HepG2 (cell line): ENCODE data around the gene RAPGEF2. TPM values are rescaled to one million over a fixed set of nuclear protein-coding genes. Genes with fewer than 3 reads are reported as not detected.

Experiments used
- ATAC-seq: fragments of 200-7000 bp; cut with Tn5 transposase; 3 replicates; pipeline ENCODE4 v1.9.1; 2020; ENCODE audit warnings: mild to moderate bottlenecking, moderate library complexity
- BruUV-seq: library from RNA; stranded (reverse); fragments of 400-500 nt; replicated peaks from 2 replicates; lab custom pipeline; 2021; lab: Mats Ljungman, UMichigan
- CTCF ChIA-PET: fragments of 300-600 bp; formaldehyde crosslinking; extraction: SDS; loops from one replicate; lab custom pipeline; 2021; ENCODE audit warnings: low total read pairs, inconsistent platforms, low intra/inter-chr PET ratio; lab: Yijun Ruan, JAX
- POLR2A ChIA-PET: fragments of 350-600 bp; sonication (Branson Sonifier 250); formaldehyde crosslinking; loops from one replicate; lab custom pipeline; 2020; ENCODE audit warnings: antibody characterized with exemption, inconsistent platforms; lab: Yijun Ruan, JAX
- DNase-seq: peaks from one replicate; pipeline ENCODE4 v3.0.0-alpha.2; 2015; ENCODE audit warnings: low spot score
- FAIRE-seq: peaks from 3 replicates; lab custom pipeline; 2011; peaks lifted over from hg19 to GRCh38; lab: Jason Lieb, UNC
- H2AFZ ChIP-seq: one replicate; pipeline ENCODE4 v1.6.1; 2011; ENCODE audit warnings: low read length, inconsistent platforms
- H3K27ac ChIP-seq: fragments of 300-600 bp; 3 replicates; pipeline ENCODE4 v1.8.0; 2011; ENCODE audit warnings: mixed run types, mild to moderate bottlenecking, mixed read lengths, low read length, inconsistent platforms; ENCODE audit not compliant: insufficient read depth; ENCODE audit errors: extremely low read length
- H3K27me3 ChIP-seq, 2 experiments: fragments of 200-600 bp in 1 of 2; 2 replicates in 1 of 2; 3 replicates in 1 of 2; pipeline versions ENCODE4 v1.6.0 to v1.8.0; 2011; ENCODE audit warnings: low read length in 2 of 2, mild to moderate bottlenecking in 2 of 2, moderate library complexity in 2 of 2, inconsistent platforms in 1 of 2; ENCODE audit not compliant: insufficient read depth in 2 of 2, control insufficient read depth in 1 of 2
- H3K36me3 ChIP-seq, 2 experiments: fragments of 200-600 bp in 1 of 2; replicated peaks in 1 of 2; 2 replicates in 1 of 2; 3 replicates in 1 of 2; pipeline versions ENCODE4 v1.5.1 to v1.8.0; 2011; ENCODE audit warnings: low read length in 2 of 2, inconsistent platforms in 1 of 2; ENCODE audit not compliant: insufficient read depth in 2 of 2, control insufficient read depth in 1 of 2
- H3K4me1 ChIP-seq: 2 replicates; pipeline ENCODE4 v1.5.1; 2012; ENCODE audit warnings: low read length, inconsistent platforms; ENCODE audit not compliant: insufficient read depth
- H3K4me2 ChIP-seq: 2 replicates; pipeline ENCODE4 v1.6.0; 2011; ENCODE audit warnings: low read depth, low read length, inconsistent platforms
- H3K4me3 ChIP-seq, 3 experiments: fragments of 200-600 bp in 1 of 3; sonication (generic), shearing (Covaris generic) in 1 of 3; replicated peaks in 1 of 3; 2 replicates each; pipeline ENCODE4 v1.5.1; 2011 to 2016; ENCODE audit warnings: low read length in 3 of 3, inconsistent platforms in 2 of 3, low read depth in 2 of 3, mild to moderate bottlenecking in 2 of 3, control low read depth in 1 of 3, mixed read lengths in 1 of 3; ENCODE audit not compliant: insufficient read depth in 1 of 3
- H3K79me2 ChIP-seq: one replicate; pipeline ENCODE4 v1.6.1; 2011; ENCODE audit warnings: low read length, inconsistent platforms; ENCODE audit not compliant: insufficient read depth
- H3K9ac ChIP-seq: 2 replicates; pipeline ENCODE4 v1.6.0; 2011; ENCODE audit warnings: mild to moderate bottlenecking, low read depth, low read length, inconsistent platforms; ENCODE audit not compliant: insufficient read depth
- H3K9me3 ChIP-seq: 2 replicates; pipeline ENCODE4 v1.5.1; 2012; ENCODE audit warnings: mild to moderate bottlenecking, low read length
- H4K20me1 ChIP-seq: 2 replicates; pipeline ENCODE4 v1.6.0; 2011; ENCODE audit warnings: inconsistent platforms, mild to moderate bottlenecking, low read length, moderate library complexity; ENCODE audit not compliant: insufficient read depth
- CEBPG ChIP-seq: IDR thresholded peaks from 2 replicates; pipeline ENCODE4 v1.6.1; 2016
- CENPX ChIP-seq: sonication (generic); formaldehyde crosslinking; IDR thresholded peaks from 2 replicates; pipeline ENCODE4 v1.9.0; 2021; ENCODE audit warnings: mild to moderate bottlenecking, missing genetic modification reagents, moderate library complexity
- FOXO1 ChIP-seq: sonication (generic); formaldehyde crosslinking; IDR thresholded peaks from 2 replicates; pipeline ENCODE4 v1.4.0; 2020; ENCODE audit warnings: missing genetic modification reagents
- GFI1 ChIP-seq: sonication (generic); formaldehyde crosslinking; IDR thresholded peaks from 2 replicates; pipeline ENCODE4 v1.5.0; 2020; ENCODE audit warnings: missing genetic modification reagents, mild to moderate bottlenecking, borderline replicate concordance
- HOXA3 ChIP-seq: sonication (generic); formaldehyde crosslinking; IDR thresholded peaks from 2 replicates; pipeline ENCODE4 v1.5.0; 2020; ENCODE audit warnings: missing genetic modification reagents
- MED8 ChIP-seq: sonication (generic); formaldehyde crosslinking; IDR thresholded peaks from 2 replicates; pipeline ENCODE4 v1.8.1; 2023; ENCODE audit warnings: mild to moderate bottlenecking, missing genetic modification reagents; ENCODE audit not compliant: insufficient replicate concordance
- ZFP1 ChIP-seq: IDR thresholded peaks from 2 replicates; pipeline ENCODE4 v1.6.1; 2016
- ZNF260 ChIP-seq: sonication (generic); formaldehyde crosslinking; IDR thresholded peaks from 2 replicates; pipeline ENCODE4 v1.4.0; 2020; ENCODE audit warnings: missing genetic modification reagents, low read depth, mild to moderate bottlenecking, borderline replicate concordance
- ZNF629 ChIP-seq: sonication (generic); formaldehyde crosslinking; conservative IDR thresholded peaks from 2 replicates; pipeline ENCODE4 v1.5.0; 2020; ENCODE audit warnings: missing genetic modification reagents
- ZNF670 ChIP-seq: sonication (generic); formaldehyde crosslinking; IDR thresholded peaks from 2 replicates; pipeline ENCODE4 v1.8.0; 2022; ENCODE audit warnings: mild to moderate bottlenecking, missing genetic modification reagents, borderline replicate concordance
- ZNF678 ChIP-seq: sonication (generic); formaldehyde crosslinking; IDR thresholded peaks from 2 replicates; pipeline ENCODE4 v1.4.0; 2020; ENCODE audit warnings: mild to moderate bottlenecking, missing genetic modification reagents
- ZSCAN31 ChIP-seq: sonication (generic); formaldehyde crosslinking; IDR thresholded peaks from 2 replicates; pipeline ENCODE4 v1.5.0; 2020; ENCODE audit warnings: low read depth, mild to moderate bottlenecking, missing genetic modification reagents
- WGBS: methylation state at CpG from one replicate; pipeline ENCODE4 v1.1.6; 2017; ENCODE audit warnings: low lambda C conversion rate; 5-methylcytosine and 5-hydroxymethylcytosine counted together
- in situ Hi-C: cut with HindIII; loops from 2 replicates; pipeline ENCODE4 v1.10.0; 2017; ENCODE audit warnings: low pct_unique_long_range_greater_than_20kb; ENCODE audit not compliant: extremely low pct_ligation_motif_present
- intact Hi-C: fragments of 100-400 bp; cut with micrococcal nuclease; formaldehyde crosslinking; loops from one replicate; pipeline ENCODE4 v1.10.0; 2022; ENCODE audit not compliant: unreplicated experiment
- polyA plus RNA-seq, 8 experiments: library from polyadenylated mRNA; depleted of rRNA in 3 of 8; stranded (reverse) in 7 of 8; unstranded in 1 of 8; fragments of >200 nt; fragmentation: Illumina TruSeq in 4 of 8; extraction: Trizol in 4 of 8; gene quantifications; 2 replicates each; pipeline versions ENCODE4 v1.2.1 to v1.2.3, GENCODE V29; 2011 to 2016; ENCODE audit warnings: low read depth in 4 of 8, missing spikeins in 1 of 8, mixed read lengths in 1 of 8; ENCODE audit not compliant: insufficient read depth in 1 of 8
- total RNA-seq, 5 experiments: library from RNA; depleted of rRNA; stranded (reverse); fragments of >200 nt; fragmentation: Illumina TruSeq; extraction: Trizol; gene quantifications; 2 replicates each; pipeline ENCODE4 v1.2.3, GENCODE V29; 2016; ENCODE audit warnings: low read depth in 1 of 5
- TF ChIP-seq, protein P1 (sequence below): IDR thresholded peaks from 2 replicates; pipeline ENCODE4 v1.6.1; 2016; ENCODE audit warnings: missing compliant biosample characterization, missing genetic modification reagents, borderline replicate concordance

RAPGEF2 gene
- total and polyA plus RNA-seq, 2 of the 13 experiments (the other 11 are each of a cell fraction or from before 2014, with no cell fraction given) = 19.2 to 23.0 TPM

DNA sequence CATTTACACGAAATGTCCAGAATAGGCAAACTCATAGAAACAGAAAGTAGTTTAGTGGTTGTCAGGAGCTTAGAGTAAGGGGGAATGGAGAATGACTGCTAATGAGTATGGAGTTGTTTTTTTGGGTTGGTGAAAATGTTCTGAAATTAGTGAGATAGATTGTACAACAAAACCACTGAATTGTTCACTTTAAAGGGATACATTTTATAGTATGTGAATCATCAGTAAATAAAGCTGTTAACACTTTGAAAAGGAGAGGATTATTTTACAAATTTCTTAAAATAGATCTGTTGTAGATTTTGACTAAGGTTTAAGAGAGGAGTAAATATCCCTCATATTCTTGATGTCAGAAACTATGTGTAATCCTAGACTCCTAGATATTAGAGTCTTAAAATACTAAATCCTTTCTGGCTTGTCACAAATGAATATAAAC is 82.7 kb downstream of the RAPGEF2 start:
- intact Hi-C loops (no loop called here), in situ Hi-C loops (loop anchor here (10.0 kb wide), 1 partner anchor 451 kb away; no protein-coding TSS in a partner anchor)
- no peak overlapping the region for H3K4me3 ChIP-seq
- no peaks in the 10 kb centered on the region for H3K27me3 ChIP-seq
- WGBS = 97% methylated on average over 1 of the region's 1 CpG
- no peak overlapping the region for H3K27ac ChIP-seq
- no peaks in the 10 kb centered on the region for H3K4me1 ChIP-seq
- DNase-seq (no peak), FAIRE-seq (no peak), ATAC-seq (no peak)
- CTCF ChIA-PET = no interaction called here
- no peaks in the 10 kb centered on the region for H4K20me1 ChIP-seq
- POLR2A ChIA-PET = no interaction called here
- no peak overlapping the region for H3K9ac ChIP-seq
- no TSS peak for BruUV-seq
- H3K36me3 ChIP-seq = 0 out of 5 replicates have a peak, but pooled peaks cover 0 to 2% of the 10 kb centered on the region in 2 experiments
- H3K4me2 ChIP-seq = no peak overlapping the region
- H3K9me3 ChIP-seq = no peaks in the 10 kb centered on the region
- TF ChIP-seq ZNF260 = no peak
- no peak for TF ChIP-seq ZNF678 (CRISPR knock-in tag)
- no peak for TF ChIP-seq ZNF670 (CRISPR knock-in tag)
- TF ChIP-seq ZSCAN31 (CRISPR knock-in tag) = no peak
- no peak for TF ChIP-seq CEBPG (CRISPR knock-in tag)
- TF ChIP-seq MED8 (CRISPR knock-in tag) = no peak
- TF ChIP-seq FOXO1 (CRISPR knock-in tag) = no peak
- no peak for TF ChIP-seq ZFP1 (CRISPR knock-in tag)
- TF ChIP-seq CENPX (CRISPR knock-in tag) = no peak
- no peak for TF ChIP-seq GFI1 (CRISPR knock-in tag)
- no peak for TF ChIP-seq ZNF629
- TF ChIP-seq, protein P1, sequence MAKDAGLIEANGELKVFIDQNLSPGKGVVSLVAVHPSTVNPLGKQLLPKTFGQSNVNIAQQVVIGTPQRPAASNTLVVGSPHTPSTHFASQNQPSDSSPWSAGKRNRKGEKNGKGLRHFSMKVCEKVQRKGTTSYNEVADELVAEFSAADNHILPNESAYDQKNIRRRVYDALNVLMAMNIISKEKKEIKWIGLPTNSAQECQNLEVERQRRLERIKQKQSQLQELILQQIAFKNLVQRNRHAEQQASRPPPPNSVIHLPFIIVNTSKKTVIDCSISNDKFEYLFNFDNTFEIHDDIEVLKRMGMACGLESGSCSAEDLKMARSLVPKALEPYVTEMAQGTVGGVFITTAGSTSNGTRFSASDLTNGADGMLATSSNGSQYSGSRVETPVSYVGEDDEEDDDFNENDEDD (CRISPR knock-in tag) = no peak
- no peak for TF ChIP-seq HOXA3 (CRISPR knock-in tag)
- no peak overlapping the region for H2AFZ ChIP-seq
- H3K79me2 ChIP-seq = peaks cover under 1% of the 10 kb centered on the region
